Measurements from ENCODE around the gene RPS15. TPM values are rescaled to one million over a fixed set of nuclear protein-coding genes. Genes with fewer than 3 reads are reported as not detected.

The RPS15 gene
- total and polyA plus RNA-seq, 4 donors: 296 to 954 (median 414) TPM

GRCh38 chr19:1489463-1490310, 51.5 kb downstream of the RPS15 start (continued):
- TF ChIP-seq, protein P1, sequence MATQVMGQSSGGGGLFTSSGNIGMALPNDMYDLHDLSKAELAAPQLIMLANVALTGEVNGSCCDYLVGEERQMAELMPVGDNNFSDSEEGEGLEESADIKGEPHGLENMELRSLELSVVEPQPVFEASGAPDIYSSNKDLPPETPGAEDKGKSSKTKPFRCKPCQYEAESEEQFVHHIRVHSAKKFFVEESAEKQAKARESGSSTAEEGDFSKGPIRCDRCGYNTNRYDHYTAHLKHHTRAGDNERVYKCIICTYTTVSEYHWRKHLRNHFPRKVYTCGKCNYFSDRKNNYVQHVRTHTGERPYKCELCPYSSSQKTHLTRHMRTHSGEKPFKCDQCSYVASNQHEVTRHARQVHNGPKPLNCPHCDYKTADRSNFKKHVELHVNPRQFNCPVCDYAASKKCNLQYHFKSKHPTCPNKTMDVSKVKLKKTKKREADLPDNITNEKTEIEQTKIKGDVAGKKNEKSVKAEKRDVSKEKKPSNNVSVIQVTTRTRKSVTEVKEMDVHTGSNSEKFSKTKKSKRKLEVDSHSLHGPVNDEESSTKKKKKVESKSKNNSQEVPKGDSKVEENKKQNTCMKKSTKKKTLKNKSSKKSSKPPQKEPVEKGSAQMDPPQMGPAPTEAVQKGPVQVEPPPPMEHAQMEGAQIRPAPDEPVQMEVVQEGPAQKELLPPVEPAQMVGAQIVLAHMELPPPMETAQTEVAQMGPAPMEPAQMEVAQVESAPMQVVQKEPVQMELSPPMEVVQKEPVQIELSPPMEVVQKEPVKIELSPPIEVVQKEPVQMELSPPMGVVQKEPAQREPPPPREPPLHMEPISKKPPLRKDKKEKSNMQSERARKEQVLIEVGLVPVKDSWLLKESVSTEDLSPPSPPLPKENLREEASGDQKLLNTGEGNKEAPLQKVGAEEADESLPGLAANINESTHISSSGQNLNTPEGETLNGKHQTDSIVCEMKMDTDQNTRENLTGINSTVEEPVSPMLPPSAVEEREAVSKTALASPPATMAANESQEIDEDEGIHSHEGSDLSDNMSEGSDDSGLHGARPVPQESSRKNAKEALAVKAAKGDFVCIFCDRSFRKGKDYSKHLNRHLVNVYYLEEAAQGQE (IDR thresholded peaks at IDR 0.05): no peak
- TF ChIP-seq SP1 (IDR thresholded peaks at IDR 0.05) (no peak), CTCF (IDR thresholded peaks at IDR 0.05; ENCODE audit: low read depth, low read length, missing input control) (no peak), YY1 (IDR thresholded peaks at IDR 0.05) (no peak), EGR1 (IDR thresholded peaks at IDR 0.05; ENCODE audit: low read depth in 2 of 2) (no peak), JUND (IDR thresholded peaks at IDR 0.05) (no peak), HNF4G (IDR thresholded peaks at IDR 0.05) (no peak)

Other genes with a start within 250 kb of the RPS15 start
- gene STK11, start 232.6 kb upstream of the RPS15 start, total RNA-seq: 100 to 1,000 TPM in 1 of 2 donors, 10 to 100 TPM in 1; 40.6 to 126 TPM
- gene STK11, start 232.6 kb upstream of the RPS15 start, polyA plus RNA-seq: 10 to 100 TPM in 1 of 2 donors, 1 to 10 TPM in 1; 3.0 to 30.3 TPM
- gene CBARP, start 200.4 kb upstream of the RPS15 start, total RNA-seq: under 1 TPM; 0.05 to 0.25 TPM
- gene CBARP, start 200.4 kb upstream of the RPS15 start, polyA plus RNA-seq: under 1 TPM in 1 of 2 donors, not detected in 1; 0.06 TPM
- 10 to 100 TPM; 20.2 to 44.5 TPM for gene ATP5F1D, start 196.6 kb upstream of the RPS15 start, total RNA-seq
- gene ATP5F1D, start 196.6 kb upstream of the RPS15 start, polyA plus RNA-seq: 100 to 1,000 TPM; 246 to 315 TPM
- gene MIDN, start 189.8 kb upstream of the RPS15 start, total RNA-seq: 10 to 100 TPM in 1 of 2 donors, 1 to 10 TPM in 1; 9.1 to 22.9 TPM
- 10 to 100 TPM in 1 of 2 donors, 1 to 10 TPM in 1; 2.9 to 14.6 TPM for gene MIDN, start 189.8 kb upstream of the RPS15 start, polyA plus RNA-seq
- gene CIRBP, start 169.1 kb upstream of the RPS15 start, total RNA-seq: 100 to 1,000 TPM in 1 of 2 donors, 10 to 100 TPM in 1; 80.5 to 135 TPM
- gene CIRBP, start 169.1 kb upstream of the RPS15 start, polyA plus RNA-seq: 100 to 1,000 TPM in 1 of 2 donors, 10 to 100 TPM in 1; 41.1 to 113 TPM
- 10 to 100 TPM; 14.6 to 15.7 TPM for gene FAM174C, start 162.9 kb upstream of the RPS15 start, total RNA-seq
- 10 to 100 TPM; 51.9 to 79.8 TPM for gene FAM174C, start 162.9 kb upstream of the RPS15 start, polyA plus RNA-seq
- gene EFNA2, start 152.5 kb upstream of the RPS15 start, total RNA-seq: 1 to 10 TPM in 1 of 2 donors, under 1 TPM in 1; 0.98 to 6.2 TPM
- 1 to 10 TPM; 2.5 to 9.8 TPM for gene EFNA2, start 152.5 kb upstream of the RPS15 start, polyA plus RNA-seq
- gene NDUFS7, start 54.5 kb upstream of the RPS15 start, total RNA-seq: 10 to 100 TPM; 54.4 to 85.7 TPM
- 100 to 1,000 TPM; 170 to 185 TPM for gene NDUFS7, start 54.5 kb upstream of the RPS15 start, polyA plus RNA-seq
- gene GAMT, start 36.9 kb upstream of the RPS15 start, total RNA-seq: 100 to 1,000 TPM in 1 of 2 donors, 10 to 100 TPM in 1; 76.2 to 181 TPM
- gene GAMT, start 36.9 kb upstream of the RPS15 start, polyA plus RNA-seq: 100 to 1,000 TPM; 367 to 394 TPM
- gene DAZAP1, start 30.8 kb upstream of the RPS15 start, total RNA-seq: 10 to 100 TPM; 30.0 to 45.0 TPM
- gene DAZAP1, start 30.8 kb upstream of the RPS15 start, polyA plus RNA-seq: 10 to 100 TPM in 1 of 2 donors, 1 to 10 TPM in 1; 5.4 to 29.4 TPM
- under 1 TPM; under 0.01 to 0.05 TPM for gene APC2, start 11.7 kb downstream of the RPS15 start, total RNA-seq
- gene APC2, start 11.7 kb downstream of the RPS15 start, polyA plus RNA-seq: under 1 TPM; 0.01 to 0.06 TPM
- gene C19orf25, start 40.8 kb downstream of the RPS15 start, total RNA-seq: 10 to 100 TPM; 17.3 to 19.8 TPM
- 10 to 100 TPM; 15.1 to 19.8 TPM for gene C19orf25, start 40.8 kb downstream of the RPS15 start, polyA plus RNA-seq
- gene PCSK4, start 52.0 kb downstream of the RPS15 start, total RNA-seq: 1 to 10 TPM; 2.6 TPM
- 1 to 10 TPM in 1 of 2 donors, under 1 TPM in 1; 0.60 to 1.2 TPM for gene PCSK4, start 52.0 kb downstream of the RPS15 start, polyA plus RNA-seq
- 100 to 1,000 TPM in 1 of 2 donors, 10 to 100 TPM in 1; 16.4 to 159 TPM for gene REEP6, start 52.8 kb downstream of the RPS15 start, total RNA-seq
- gene REEP6, start 52.8 kb downstream of the RPS15 start, polyA plus RNA-seq: 100 to 1,000 TPM; 243 to 449 TPM
- gene ADAMTSL5, start 74.6 kb downstream of the RPS15 start, total RNA-seq: under 1 TPM; 0.09 to 0.75 TPM
- 1 to 10 TPM; 1.4 to 1.8 TPM for gene ADAMTSL5, start 74.6 kb downstream of the RPS15 start, polyA plus RNA-seq
- not detected for gene PLK5, start 85.7 kb downstream of the RPS15 start, total RNA-seq
- under 1 TPM in 1 of 2 donors, not detected in 1; 0.03 TPM for gene PLK5, start 85.7 kb downstream of the RPS15 start, polyA plus RNA-seq
- gene MEX3D, start 129.9 kb downstream of the RPS15 start, total RNA-seq: 1 to 10 TPM; 6.0 to 9.1 TPM
- gene MEX3D, start 129.9 kb downstream of the RPS15 start, polyA plus RNA-seq: 1 to 10 TPM in 1 of 2 donors, under 1 TPM in 1; 0.92 to 4.4 TPM
- gene MBD3, start 154.5 kb downstream of the RPS15 start, total RNA-seq: 10 to 100 TPM; 48.4 to 57.6 TPM
- gene MBD3, start 154.5 kb downstream of the RPS15 start, polyA plus RNA-seq: 10 to 100 TPM; 12.4 to 52.0 TPM
- 10 to 100 TPM; 23.8 to 37.4 TPM for gene UQCR11, start 167.1 kb downstream of the RPS15 start, total RNA-seq
- gene UQCR11, start 167.1 kb downstream of the RPS15 start, polyA plus RNA-seq: 100 to 1,000 TPM; 127 to 862 TPM
- gene TCF3, start 214.2 kb downstream of the RPS15 start, total RNA-seq: 100 to 1,000 TPM in 1 of 2 donors, 10 to 100 TPM in 1; 10.9 to 119 TPM
- gene TCF3, start 214.2 kb downstream of the RPS15 start, polyA plus RNA-seq: 10 to 100 TPM in 1 of 2 donors, 1 to 10 TPM in 1; 5.2 to 14.6 TPM